B cell (primary cell): ENCODE data around the gene CAMKK2.

ENCODE experiments used
- EZH2 ChIP-seq: IDR thresholded peaks from 2 replicates; pipeline ENCODE4 v1.6.1; 2012; ENCODE audit warnings: borderline replicate concordance, low read depth, mild to moderate bottlenecking, moderate library complexity, low read length; ENCODE audit not compliant: insufficient read depth, poor library complexity, severe bottlenecking
- TF ChIP-seq, protein P1 (sequence below): fragments of 200-600 bp; IDR thresholded peaks from one replicate; pipeline ENCODE4 v1.8.0; 2022; ENCODE audit warnings: antibody characterized with exemption, mild to moderate bottlenecking

GRCh38 chr12:121216102-121216501, 80.4 kb downstream of the CAMKK2 start:
- TF ChIP-seq, protein P1, sequence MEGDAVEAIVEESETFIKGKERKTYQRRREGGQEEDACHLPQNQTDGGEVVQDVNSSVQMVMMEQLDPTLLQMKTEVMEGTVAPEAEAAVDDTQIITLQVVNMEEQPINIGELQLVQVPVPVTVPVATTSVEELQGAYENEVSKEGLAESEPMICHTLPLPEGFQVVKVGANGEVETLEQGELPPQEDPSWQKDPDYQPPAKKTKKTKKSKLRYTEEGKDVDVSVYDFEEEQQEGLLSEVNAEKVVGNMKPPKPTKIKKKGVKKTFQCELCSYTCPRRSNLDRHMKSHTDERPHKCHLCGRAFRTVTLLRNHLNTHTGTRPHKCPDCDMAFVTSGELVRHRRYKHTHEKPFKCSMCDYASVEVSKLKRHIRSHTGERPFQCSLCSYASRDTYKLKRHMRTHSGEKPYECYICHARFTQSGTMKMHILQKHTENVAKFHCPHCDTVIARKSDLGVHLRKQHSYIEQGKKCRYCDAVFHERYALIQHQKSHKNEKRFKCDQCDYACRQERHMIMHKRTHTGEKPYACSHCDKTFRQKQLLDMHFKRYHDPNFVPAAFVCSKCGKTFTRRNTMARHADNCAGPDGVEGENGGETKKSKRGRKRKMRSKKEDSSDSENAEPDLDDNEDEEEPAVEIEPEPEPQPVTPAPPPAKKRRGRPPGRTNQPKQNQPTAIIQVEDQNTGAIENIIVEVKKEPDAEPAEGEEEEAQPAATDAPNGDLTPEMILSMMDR: no peak
- TF ChIP-seq EZH2: no peak
